ENCODE results near the gene C5orf52.
"Not testable (repeated sequence)": the region's sequence is repeated elsewhere in the genome, so short reads cannot be mapped to it uniquely, and the experiment has no call there.

Gene C5orf52

DNA sequence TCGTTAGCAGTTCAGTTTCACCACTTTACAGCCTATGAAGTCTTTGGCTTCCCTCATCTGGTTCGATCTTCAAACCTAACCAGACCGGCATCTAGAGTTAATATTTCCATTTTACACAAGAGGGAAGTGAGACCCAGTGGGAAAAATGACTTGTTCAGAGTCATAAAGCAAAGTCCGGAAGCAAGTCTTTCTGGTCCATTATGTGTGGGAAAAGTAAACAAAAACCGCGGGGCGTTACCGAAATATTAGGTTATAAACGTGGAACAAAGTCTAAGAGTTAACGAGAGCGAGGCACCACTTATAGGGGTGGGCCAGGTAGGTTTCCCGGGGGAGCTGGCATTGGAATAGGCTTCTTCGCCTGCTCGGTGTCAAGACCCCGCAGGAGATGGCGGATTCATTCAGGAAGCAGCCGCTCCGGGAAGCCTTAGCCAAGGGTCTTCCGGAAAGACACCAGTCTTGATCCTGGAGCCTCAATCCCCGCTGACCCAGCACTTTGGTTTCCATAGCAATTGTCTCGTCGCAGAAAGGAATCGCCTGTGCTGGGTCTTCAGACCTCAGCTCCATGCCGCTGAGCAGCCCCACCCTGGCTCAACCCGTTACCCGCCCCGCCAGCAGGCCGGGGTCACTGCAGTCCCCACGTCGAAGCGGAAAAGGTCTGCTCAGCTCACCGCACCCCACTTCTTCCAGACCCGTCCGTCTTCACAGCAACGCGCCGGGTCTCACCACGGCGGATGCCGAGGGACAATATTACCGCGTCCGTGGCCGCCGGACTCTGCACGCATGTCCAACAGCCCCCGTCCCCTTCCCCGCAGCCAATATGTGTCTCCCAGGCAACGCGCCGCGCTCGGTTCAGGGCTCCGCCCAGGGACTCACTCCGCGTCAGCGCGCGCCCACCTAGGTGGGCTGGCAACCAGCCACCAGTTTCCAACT, at the start of gene C5orf52:
Gene C5orf52, plus strand, starts transcription at position 872 of the 930 bp plus-strand sequence. CDS start 82 bp downstream, outside the sequence.
- peak; percentile 25 for DNase-seq

DNA sequence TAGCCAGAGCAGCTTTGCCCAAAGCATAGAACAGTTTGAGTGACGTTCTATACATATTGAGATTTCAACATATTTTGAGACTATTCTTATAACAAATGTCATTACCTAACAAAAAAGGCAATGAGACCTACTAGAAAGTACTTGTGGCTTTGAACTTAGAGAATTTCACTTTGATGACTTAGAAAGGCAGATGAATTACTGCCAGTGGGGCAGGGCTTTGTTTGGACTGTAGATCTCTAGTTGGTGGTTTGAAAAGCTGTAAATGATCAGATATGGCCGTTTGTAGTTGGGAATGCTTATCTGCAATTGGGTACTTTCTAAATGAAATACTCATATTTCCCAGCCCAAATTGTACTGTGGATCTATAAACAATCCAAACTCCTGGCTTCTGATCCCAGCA, 47.2 kb upstream of the C5orf52 start:
- DNase-seq: peak; percentile 19

DNA sequence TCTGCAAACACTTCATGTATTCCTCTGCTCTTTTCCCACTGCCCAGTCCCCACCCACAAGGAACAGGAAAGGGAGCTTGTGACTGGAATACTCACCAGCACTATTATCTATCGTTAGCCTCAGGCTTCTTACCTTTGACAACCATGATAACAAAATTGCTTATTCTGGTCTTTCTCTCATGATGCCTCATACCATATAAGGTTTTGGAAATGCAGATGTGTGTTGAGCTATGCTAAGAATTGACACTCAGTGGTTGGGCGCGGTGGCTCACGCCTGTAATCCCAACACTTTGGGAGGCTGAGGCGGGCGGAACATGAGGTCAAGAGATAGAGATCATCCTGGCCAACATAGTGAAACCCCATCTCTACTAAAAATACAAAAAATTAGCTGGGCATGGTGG, 44.5 kb upstream of the C5orf52 start:
- DNase-seq: no peak

DNA sequence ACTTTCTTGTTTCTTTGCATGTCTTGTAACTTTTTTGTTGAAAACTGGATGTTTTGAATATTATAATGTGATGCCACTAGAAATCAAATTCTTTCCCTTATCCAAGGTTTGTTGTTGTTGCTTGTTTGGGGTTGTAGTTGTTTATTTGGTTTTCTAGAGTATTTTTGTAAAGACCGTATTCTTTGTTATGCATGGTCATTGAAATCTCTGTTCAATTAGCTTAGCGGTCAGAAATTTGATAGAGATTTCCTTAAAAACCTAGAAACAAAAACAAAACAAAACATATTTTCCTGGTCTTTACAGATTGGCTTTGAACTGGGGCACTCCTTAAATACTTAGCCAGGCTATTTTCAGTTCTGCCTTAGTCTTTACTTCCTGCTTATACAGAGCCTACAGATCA, 41.0 kb upstream of the C5orf52 start:
- DNase-seq: no peak

DNA sequence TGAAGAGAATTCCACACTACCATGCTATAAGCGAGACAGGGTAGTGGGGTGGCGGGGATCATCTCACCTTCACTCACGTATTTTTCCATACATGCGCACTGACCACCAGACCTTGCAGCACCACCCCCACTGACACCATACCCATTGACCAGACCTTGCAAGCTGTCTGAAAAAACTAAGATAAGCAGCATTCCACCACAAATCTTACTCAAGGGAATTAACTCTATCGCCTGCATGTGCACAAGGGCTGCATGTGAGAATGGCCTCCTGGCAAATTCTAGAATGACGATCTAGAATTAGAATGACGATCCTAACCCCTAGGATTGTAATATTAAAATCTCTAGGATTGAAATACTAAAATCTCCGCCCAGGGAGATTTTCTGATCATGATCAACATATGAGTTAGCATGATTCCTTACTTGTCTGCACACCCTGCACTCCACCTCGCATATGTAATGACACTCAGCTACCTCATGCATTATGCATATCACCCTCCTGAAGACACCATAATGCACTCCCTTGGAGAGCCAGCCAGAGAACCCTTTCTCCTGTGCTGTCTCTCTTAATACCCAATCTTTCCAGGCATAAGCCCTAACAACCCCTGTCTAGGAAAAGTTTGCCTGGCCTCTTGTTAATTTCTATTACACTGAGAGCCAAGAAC, 30.8 kb upstream of the C5orf52 start:
- DNase-seq: no peak

DNA sequence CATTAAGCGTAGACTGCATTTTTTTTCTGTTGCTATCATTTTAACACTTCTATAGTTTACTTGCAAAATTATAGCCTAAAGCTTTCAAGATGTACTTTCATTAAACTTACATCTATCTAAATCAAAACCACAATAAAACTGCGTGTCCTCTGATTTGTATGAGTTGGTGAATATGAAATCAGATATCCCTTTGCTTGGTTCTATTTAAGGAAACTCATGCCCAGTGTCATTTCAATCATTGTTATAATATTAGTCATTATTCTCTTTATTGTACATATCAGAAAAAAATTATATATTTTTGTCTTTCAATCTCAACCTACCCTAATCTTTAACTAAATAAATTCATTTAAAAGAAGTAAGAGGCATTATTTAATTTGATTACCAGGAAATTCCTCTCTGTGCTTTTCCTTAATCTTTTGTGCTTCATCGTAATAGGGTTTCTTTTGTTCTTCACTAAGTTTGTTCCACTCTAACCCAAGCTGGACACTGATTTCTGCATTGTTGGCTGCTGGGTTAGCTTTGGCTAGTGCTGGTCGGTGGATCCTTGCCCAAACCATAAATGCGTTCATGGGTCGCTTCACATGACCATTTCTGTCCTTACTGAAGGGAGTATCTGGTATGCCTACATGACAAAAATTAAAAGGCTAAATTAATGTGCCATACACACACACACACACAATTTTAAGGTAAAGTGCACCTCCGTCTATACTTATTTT, 22.9 kb upstream of the C5orf52 start:
- no peak for DNase-seq

DNA sequence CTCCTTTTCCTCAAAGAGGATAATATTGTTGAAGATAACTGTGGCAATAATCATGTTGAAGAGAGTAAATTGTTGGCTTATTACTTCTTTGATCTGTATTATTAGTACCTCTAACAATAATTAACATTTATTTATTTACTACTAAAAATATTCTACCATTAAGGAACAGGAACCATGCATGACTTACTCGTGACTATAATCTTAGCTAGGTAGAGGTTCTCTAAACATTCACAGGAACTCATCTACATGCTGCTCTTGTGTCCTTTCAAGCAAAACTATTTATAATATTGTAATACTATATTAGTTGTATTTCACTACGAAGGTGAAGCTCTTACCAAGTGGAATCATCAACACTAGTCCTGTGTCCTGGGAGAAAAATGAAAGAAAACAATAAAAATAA, 22.2 kb upstream of the C5orf52 start:
- DNase-seq: no peak

DNA sequence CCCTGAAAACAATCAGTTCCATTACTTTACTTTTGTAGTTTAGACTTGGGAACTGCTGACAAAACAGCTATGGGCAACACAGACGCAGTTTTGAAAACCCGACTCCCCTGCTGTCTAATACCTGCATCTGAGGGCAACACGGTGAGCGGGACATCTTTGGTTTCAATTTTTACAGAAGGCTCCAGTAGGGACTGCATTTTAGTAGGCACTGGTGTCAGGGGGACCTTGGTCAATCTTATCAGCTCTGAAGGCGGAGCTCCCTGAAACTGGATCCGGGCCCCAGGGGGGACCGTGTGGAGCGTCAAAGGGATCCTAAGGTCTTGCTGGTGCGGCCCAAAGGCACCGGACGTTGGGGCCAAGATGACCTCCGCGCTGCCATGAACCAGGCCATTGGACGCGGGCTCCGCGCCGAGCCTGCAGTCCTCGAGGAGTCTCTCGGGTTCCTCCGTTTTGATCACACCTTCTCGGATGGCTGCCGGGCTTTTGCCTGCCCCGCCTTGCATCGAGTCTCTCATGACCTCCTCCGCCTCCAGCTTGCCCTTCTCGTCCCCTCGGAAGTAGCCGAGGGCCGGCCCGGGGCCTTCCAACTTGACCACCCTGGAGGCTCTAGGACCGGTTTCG, 20.2 kb upstream of the C5orf52 start:
- DNase-seq: no peak

DNA sequence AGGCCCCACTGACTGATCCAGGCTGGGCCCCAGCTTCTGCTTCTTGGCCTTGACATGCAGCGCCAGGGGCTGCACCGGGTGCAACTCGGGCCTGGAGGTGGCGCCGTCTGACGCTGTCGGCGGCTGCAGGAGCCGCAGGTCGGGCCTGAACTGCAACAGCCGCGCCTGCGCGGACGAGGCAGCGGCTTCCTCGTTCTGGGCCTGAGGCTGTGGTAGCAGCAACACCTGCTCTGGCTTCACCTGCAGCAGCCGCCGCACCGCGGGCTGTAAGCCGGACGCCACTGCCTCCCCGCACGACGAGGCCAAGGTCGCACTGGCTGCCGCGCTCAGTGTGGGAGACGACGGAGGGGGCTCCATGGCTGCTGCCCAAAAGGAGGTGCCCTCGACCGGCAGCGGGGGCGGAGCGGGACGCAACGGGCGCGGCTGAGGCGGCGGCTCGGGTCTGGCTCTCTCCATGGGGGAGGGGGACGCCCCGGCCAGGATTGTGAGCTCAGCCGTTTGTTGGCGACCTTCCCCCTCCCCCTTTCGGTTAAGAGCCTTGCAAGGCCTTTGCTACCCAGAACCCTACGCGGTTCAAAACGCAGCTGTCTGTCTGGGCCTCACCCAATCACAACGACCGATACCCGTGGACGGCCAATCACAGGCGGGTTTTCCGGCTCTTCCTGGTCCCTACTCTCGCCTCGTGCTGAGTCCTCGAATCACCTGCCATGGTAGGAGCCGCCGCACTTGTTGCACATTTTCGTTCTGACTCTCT, 19.5 kb upstream of the C5orf52 start:
- DNase-seq: peak; percentile 65

DNA sequence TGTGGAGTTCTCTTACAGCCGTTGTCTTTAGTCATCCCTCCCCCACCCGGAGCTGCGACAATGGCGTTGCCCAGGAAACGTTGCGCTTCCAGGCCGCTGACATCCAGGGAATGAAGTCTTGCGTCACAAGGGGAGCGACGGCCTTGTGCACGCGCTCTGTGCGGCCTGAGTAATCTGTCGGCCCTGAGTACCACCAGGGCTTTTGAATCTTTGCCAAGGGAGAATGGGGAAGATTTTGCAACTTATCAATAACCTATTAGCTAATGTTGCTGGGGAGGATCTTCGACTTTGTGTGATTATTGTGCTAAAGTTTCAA, 19.0 kb upstream of the C5orf52 start, which contains the start of gene SOX30:
Gene SOX30, minus strand, starts transcription at position 62 of the 316 bp plus-strand sequence. CDS start 360 bp downstream, outside the sequence.
- no peak for DNase-seq

DNA sequence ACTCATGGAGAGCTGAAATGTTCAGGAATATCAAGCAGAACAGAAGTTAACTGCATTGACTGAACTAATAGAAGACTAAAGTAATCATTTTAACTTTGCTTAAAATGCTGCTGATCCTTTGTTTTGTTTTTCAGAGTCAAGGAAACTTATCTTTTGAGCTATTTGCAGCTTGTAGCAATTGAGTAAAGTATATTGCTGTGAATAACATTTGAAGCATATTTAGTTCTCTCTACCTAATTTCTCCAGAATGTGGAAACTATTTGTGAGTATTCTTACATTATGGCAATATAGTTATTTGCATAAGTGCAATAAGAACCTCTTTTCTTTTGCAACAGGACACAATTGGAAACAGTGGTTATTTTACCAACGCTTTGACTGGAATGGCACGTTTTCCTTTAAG, 13.8 kb upstream of the C5orf52 start:
- DNase-seq: no peak

DNA sequence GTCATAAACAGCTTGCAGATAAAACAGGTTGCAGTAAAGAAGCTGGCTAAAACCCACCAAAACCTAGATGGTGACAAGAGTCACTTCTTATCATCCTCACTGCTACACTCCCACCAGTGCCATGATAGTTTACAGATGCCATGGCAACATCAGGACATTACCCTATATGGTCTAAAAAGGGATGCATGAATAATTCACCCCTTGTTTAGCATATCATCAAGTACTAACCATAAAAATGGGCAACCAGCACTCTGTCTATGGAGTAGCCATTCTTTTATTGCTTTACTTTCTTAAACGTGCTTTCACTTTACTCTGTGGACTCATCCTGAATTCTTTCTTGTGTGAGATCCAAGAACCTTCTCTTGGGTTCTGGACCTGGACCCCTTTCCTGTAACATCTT, 12.4 kb upstream of the C5orf52 start:
- DNase-seq: no peak

DNA sequence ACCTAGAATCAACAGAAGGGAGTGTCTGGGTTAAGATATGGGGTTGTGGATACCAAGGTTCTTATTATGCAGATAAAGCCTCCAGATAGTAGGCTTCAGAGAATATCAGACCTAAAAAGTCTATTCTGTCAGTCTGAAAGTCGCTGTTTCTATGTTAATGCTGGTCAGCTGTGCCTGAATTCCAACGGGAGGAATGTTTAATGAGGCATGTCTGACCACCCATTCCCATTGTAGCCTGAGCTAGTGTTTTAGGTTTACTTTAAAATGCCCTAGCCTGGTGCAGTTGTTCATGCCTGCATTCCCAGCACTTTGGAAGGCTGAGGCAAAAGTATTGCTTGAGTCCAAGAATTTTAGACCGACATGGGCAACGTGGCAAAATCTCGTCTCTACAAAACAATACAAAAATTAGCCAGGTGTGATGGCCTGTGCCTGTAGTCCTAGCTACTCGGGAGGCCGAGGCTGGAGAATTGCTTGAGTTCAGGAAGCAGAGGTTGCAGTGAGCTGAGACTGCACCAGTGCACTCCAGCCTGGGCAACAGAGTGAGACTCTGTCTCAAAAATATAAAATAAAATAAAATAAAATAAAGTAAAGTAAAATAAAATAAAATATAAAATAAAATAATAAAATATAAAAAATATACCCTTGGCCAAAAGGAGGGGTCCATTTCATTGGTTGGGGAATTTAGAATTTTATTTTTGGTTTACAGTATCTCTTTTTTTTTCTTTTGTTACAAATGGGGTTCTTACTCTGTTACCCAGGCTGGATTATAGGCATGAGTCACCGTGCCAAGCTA, 11.3 kb upstream of the C5orf52 start:
- DNase-seq: no peak

DNA sequence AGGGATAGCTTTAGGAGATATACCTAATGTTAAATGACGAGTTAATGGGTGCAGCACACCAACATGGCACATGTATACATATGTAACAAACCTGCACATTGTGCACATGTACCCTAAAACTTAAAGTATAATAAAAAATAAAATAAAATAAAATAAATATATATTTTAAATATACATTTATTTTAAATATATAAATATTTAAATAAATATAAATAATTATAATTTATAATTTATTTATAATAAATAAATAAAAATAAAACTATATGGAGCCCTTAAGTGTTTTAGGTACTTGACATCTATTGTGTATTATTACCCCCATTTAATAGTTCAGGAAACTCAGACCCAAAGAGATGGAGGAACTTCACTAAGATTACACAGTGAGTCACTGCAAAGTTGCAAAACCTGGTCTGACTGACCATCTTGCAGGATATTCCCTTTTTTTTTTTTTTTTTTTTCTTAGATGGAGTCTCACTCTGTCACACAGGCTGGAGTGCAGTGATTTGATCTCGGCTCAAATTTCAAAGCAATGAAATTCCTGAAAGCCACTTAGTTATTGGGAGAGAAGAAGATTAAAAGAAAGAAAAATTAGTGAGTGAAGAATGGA, 5.8 kb upstream of the C5orf52 start:
- no peak for DNase-seq

DNA sequence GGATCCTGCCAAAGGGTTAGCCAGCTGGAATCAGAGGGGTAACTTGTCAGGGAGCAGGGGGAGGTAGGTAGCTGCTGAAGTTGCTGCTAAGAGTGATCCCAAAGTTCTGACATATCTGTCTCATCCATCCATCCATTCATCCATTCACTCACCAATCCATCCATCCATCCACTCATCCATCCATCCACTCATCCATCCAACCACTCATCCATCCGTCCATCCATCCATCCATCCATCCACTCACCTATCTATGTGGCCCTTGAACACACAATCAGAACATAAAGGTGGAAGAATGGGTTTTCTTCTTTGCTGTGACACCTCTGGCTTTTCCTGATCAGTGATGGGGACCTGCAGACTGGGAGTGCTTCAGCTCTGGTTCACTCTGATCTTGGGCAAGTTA, 3.0 kb upstream of the C5orf52 start:
- no peak for DNase-seq

DNA sequence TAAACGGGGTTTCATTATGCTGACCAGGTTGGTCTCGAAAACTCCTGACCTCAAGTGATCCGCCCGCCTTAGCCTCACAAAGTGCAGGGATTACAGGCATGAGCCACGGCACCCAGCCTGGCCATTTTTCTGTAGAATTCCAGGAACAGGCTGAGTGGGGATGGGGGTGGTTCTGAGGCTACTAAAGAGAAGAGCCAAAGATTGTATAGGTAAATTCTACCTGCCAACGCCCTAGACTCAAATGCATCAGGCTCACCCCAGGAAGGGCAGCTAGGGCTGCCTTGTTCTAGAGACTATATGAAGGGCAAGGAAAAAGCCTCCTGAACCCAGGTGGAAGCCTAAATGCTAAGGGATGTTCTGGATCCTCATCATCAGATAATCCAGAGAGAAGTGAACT, 1.6 kb upstream of the C5orf52 start:
- DNase-seq: no peak

DNA sequence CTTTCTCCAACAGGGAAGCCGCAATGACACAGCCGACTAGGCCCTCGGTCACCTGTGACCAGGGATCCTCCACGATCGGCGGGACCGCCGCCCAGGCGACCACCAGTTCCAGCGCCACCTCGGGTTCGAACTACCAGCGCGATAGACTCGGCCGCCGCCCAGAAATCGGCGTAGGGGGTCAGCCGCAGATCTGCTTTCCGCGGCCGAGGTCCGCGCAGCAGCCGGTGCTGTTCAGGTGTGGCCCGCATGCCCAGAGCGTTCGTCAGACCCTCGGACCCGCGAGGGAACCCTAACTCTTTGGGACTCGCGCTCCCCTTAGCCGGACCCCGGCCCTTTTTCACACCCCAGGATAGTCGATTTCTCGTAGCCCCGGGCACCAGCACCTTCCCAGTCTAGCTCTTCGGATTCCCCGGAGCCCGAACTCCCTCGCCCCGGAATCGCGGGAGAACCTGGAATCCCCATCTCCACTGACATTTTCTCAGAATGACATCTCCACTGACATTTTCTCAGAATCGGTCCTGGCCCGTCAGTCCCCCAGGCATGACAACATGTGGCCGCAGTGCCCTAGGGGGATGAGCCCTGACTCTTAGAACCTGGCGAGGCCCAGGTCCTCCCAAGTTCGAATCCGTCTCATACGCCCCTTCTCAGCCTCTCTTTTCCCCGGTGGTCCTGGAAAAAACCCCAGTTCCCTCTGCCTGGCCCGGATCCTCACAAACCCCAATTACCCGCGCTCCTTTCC, 428 bp downstream of the C5orf52 start:
- DNase-seq: no peak

DNA sequence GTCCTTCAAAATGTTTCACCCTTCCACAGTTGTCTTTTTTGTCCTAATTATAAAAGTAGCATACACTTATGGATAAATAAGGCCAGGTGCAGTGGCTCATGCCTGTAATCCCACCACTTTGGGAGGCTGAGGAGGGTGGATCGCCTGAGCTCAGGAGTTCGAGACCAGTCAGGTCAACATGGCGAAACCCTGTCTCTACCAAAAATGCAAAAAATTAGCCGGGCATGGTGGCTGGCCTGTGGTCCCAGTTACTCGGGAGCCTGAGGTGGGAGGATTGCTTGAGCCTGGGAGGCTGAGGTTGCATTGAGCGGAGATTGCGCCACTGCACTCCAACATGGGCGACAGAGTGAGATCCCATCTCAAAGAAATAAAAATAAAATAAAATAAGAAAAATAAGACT, 1.6 kb downstream of the C5orf52 start:
- DNase-seq: no peak

DNA sequence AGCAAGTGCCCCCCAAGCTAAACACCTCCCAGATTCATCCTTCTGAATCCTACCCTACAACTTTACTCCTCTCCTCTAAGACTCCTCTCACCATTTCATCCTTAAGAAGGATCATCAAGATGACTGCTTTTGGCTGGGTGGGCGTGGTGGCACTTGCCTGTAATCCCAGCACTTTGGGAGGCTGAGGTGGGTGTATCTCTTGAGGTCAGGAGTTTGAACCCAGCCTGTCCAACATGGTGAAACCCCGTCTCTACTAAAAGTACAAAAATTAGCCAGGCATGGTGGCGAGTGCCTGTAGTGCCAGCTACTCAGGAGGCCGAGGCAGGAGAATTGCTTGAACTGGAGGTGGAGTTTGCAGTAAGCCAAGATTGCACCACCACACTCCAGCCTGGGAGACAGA, 3.0 kb downstream of the C5orf52 start:
- not testable (repeated sequence) for DNase-seq

DNA sequence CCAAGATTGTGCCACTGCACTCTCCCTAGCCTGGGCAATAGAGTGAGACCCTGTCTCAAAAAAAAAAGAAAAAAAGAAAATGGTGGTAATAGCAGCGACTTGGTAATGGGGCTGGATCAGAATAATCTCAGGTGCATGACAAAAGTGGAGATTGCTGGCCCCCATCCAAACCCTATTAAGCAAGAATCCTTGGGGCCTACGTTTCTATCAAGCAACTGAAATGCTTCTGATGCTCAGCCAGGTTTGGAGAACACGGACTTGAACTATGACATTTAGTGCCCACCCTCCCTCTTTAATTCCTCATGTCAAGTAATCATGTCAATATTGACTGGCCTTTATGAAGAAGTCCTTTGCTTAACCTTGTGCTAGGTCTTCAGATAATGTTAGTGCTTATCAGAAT, 6.6 kb downstream of the C5orf52 start:
- DNase-seq: no peak

All from hematopoietic multipotent progenitor cell treated with erythropoietin and hydrocortisone succinate and interleukin-3 and kit ligand, for 6 days (in vitro differentiated cells).